Measurements from ENCODE around the gene NDUFS8. TPM values are rescaled to one million over a fixed set of nuclear protein-coding genes. Genes with fewer than 3 reads are reported as not detected.

The NDUFS8 gene
- total and polyA plus RNA-seq, 2 experiments from 2014 or later = 175 to 308 TPM

- peaks cover 90% of the 10 kb centered on the region for H3K36me3 Mint-ChIP-seq (ENCODE audit: low read depth)
- Histone ChIP-seq H3K36me3 (ENCODE audit: insufficient read depth) (peaks cover 77% of the 10 kb centered on the region), H3F3A (replicated peaks; ENCODE audit: low read depth) (peaks cover 38% of the 10 kb centered on the region; the same call in 1 of the 2 replicates)
Observed at GRCh38 chr11:68067991-68068390, 37.5 kb downstream of the NDUFS8 start.

More at GRCh38 chr11:68067991-68068390, 37.5 kb downstream of the NDUFS8 start:
- Histone ChIP-seq H3K9me2 (ENCODE audit: insufficient read depth) (no peaks in the 10 kb centered on the region), H3K27me3 (ENCODE audit: insufficient read depth) (no peaks in the 10 kb centered on the region), H2AFZ (no peak overlapping the region), H3K4me3 (no peak overlapping the region), H3K27ac (ENCODE audit: low read depth) (peak overlapping the region; percentile 79; the same call in 1 of the 2 replicates), H3K4me2 (no peak overlapping the region), H3K4me1 (ENCODE audit: insufficient read depth) (no peaks in the 10 kb centered on the region), H4K20me1 (replicated peaks; ENCODE audit: insufficient read depth) (peaks cover 29% of the 10 kb centered on the region), H3K79me2 (replicated peaks; ENCODE audit: insufficient read depth) (peaks cover 11% of the 10 kb centered on the region)
- Mint-ChIP-seq H3K4me3 (no peak overlapping the region), H3K4me1 (no peaks in the 10 kb centered on the region; the same call in 2 of the 3 replicates), H3K27me3 (ENCODE audit: insufficient read depth, low read depth, poor library complexity) (peaks cover 8% of the 10 kb centered on the region), H3K9me3 (no peaks in the 10 kb centered on the region), H3K27ac (no peak overlapping the region)
- ATAC-seq = no peak
- TF ChIP-seq STAT1 (IDR thresholded peaks at IDR 0.05; ENCODE audit: unreplicated experiment) (no peak), ZNF462 (CRISPR knock-in tag; IDR thresholded peaks at IDR 0.05) (no peak), ZNF114 (CRISPR knock-in tag; IDR thresholded peaks at IDR 0.05) (no peak), ZNF331 (CRISPR knock-in tag; IDR thresholded peaks at IDR 0.05; ENCODE audit: low read depth) (no peak), REST (IDR thresholded peaks at IDR 0.05; ENCODE audit: unreplicated experiment) (no peak), CREB1 (CRISPR knock-in tag; IDR thresholded peaks at IDR 0.05; ENCODE audit: low read depth) (no peak), EZH2 (IDR thresholded peaks at IDR 0.05; ENCODE audit: low read depth, unreplicated experiment) (no peak), POLR2AphosphoS5 (IDR thresholded peaks at IDR 0.05; ENCODE audit: low read depth) (no peak), NANOG (IDR thresholded peaks at IDR 0.05; ENCODE audit: borderline replicate concordance) (no peak), EZH2phosphoT487 (IDR thresholded peaks at IDR 0.05; ENCODE audit: unreplicated experiment) (no peak), CTCF (conservative IDR thresholded peaks at IDR 0.05; ENCODE audit: low read depth in 2 of 2) (no peak), JUNB (IDR thresholded peaks at IDR 0.05; ENCODE audit: unreplicated experiment) (no peak), ETS1 (IDR thresholded peaks at IDR 0.05) (no peak)
- no peak for DNase-seq (ENCODE audit: low spot score)

Measured in GM23338 (cell line).